ENCODE results near the gene ATP1A3. TPM values are rescaled to one million over a fixed set of nuclear protein-coding genes. Genes with fewer than 3 reads are reported as not detected.
A peak's percentile ranks its signal among the peaks of the same experiment; 100 is the strongest.
"Not testable (repeated sequence)": the region's sequence is repeated elsewhere in the genome, so short reads cannot be mapped to it uniquely, and the experiment has no call there.

The ATP1A3 gene
- total RNA-seq = 1.4 and 1.8 TPM in 2 replicates

GRCh38 chr19:41993612-41994483, at the start of gene ATP1A3:
TSS of gene ATP1A3 (minus strand) at chr19:41994230. CDS start at chr19:41994076, 154 bp downstream.
- no peaks in the 10 kb centered on the region for H3K36me3 Mint-ChIP-seq (ENCODE audit: low read depth)

GRCh38 chr19:42042455-42043170, 48.6 kb upstream of the ATP1A3 start:
- CTCF ChIA-PET = no interaction called here

More at GRCh38 chr19:41993612-41994483, at the start of gene ATP1A3:
- intact Hi-C loops (cut with micrococcal nuclease) = no loop called here
- Mint-ChIP-seq H3K4me1 (peaks cover 34% of the 10 kb centered on the region), H3K9me3 (no peaks in the 10 kb centered on the region), H3K27ac (no peak within 1 kb of the TSS), H3K27me3 (peaks cover 31% of the 10 kb centered on the region), H3K4me3 (peak within 1 kb of the TSS; percentile 82)
- ATAC-seq (ENCODE audit: low read depth) (peak; percentile 85), DNase-seq (peak; percentile 71)
- ChIA-PET CTCF (interaction anchor here (0.6 kb wide), 1 partner anchor 203 kb away, joined by 3 read pairs; no protein-coding TSS in a partner anchor), POLR2A (interaction anchor here (0.6 kb wide), 1 partner anchor 377 kb away, joined by 7 read pairs; no protein-coding TSS in a partner anchor)
- no peak for TF ChIP-seq CTCF (IDR thresholded peaks at IDR 0.05)

GRCh38 chr19:42040491-42040890, 46.5 kb upstream of the ATP1A3 start:
- DNase-seq; H3K9me3 Mint-ChIP-seq; ATAC-seq (ENCODE audit: low read depth); H3K27me3 Mint-ChIP-seq; H3K27ac Mint-ChIP-seq; CTCF ChIA-PET; H3K36me3 Mint-ChIP-seq (ENCODE audit: low read depth); H3K4me3 Mint-ChIP-seq; H3K4me1 Mint-ChIP-seq; intact Hi-C loops (cut with micrococcal nuclease): not testable (repeated sequence)
- POLR2A ChIA-PET = interaction anchor here (0.7 kb wide), 1 partner anchor 43 kb away, joined by 3 read pairs; no protein-coding TSS in a partner anchor

More at GRCh38 chr19:42042455-42043170, 48.6 kb upstream of the ATP1A3 start:
- Mint-ChIP-seq H3K4me1 (no peaks in the 10 kb centered on the region), H3K27me3 (peaks cover 9% of the 10 kb centered on the region), H3K27ac (no peak overlapping the region), H3K9me3 (no peaks in the 10 kb centered on the region), H3K4me3 (no peak overlapping the region), H3K36me3 (ENCODE audit: low read depth) (no peaks in the 10 kb centered on the region)
- ATAC-seq (ENCODE audit: low read depth) (no peak), DNase-seq (no peak)
- intact Hi-C loops (cut with micrococcal nuclease) = no loop called here
- POLR2A ChIA-PET = no interaction called here
- TF ChIP-seq CTCF (IDR thresholded peaks at IDR 0.05) = no peak

- Mint-ChIP-seq H3K4me3 (no peak overlapping the region), H3K36me3 (ENCODE audit: low read depth) (no peaks in the 10 kb centered on the region), H3K4me1 (no peaks in the 10 kb centered on the region), H3K27ac (no peak overlapping the region), H3K27me3 (no peaks in the 10 kb centered on the region), H3K9me3 (no peaks in the 10 kb centered on the region)
- CTCF ChIA-PET = no interaction called here
- POLR2A ChIA-PET = no interaction called here
- DNase-seq = no peak
- no peak for TF ChIP-seq CTCF (IDR thresholded peaks at IDR 0.05)
- ATAC-seq (ENCODE audit: low read depth) = no peak
- intact Hi-C loops (cut with micrococcal nuclease) = no loop called here
Measured at GRCh38 chr19:42040031-42040430, 46.0 kb upstream of the ATP1A3 start.

- Mint-ChIP-seq H3K9me3 (no peaks in the 10 kb centered on the region), H3K27me3 (no peaks in the 10 kb centered on the region), H3K27ac (no peak overlapping the region), H3K4me1 (peaks cover 4% of the 10 kb centered on the region), H3K36me3 (ENCODE audit: low read depth) (no peaks in the 10 kb centered on the region), H3K4me3 (no peak overlapping the region)
- no peak for TF ChIP-seq CTCF (IDR thresholded peaks at IDR 0.05)
- ChIA-PET CTCF (interaction anchor here (1.0 kb wide), 1 partner anchor 17 kb away, joined by 3 read pairs; no protein-coding TSS in a partner anchor), POLR2A (interaction anchor here (0.6 kb wide), 1 partner anchor 41 kb away, joined by 4 read pairs; no protein-coding TSS in a partner anchor)
- intact Hi-C loops (cut with micrococcal nuclease) = no loop called here
- ATAC-seq (ENCODE audit: low read depth) (no peak), DNase-seq (no peak)
Measured at GRCh38 chr19:42038666-42039065, 44.6 kb upstream of the ATP1A3 start.

All from activated B cell treated with CpG ODN at 0.5 μM for 24 hours (primary cell).